HFF-Myc (cell line): ENCODE results near the gene SESN3.

ENCODE experiments used
- DNase-seq: peaks from one replicate; pipeline ENCODE4 v3.0.0-alpha.2; 2011; ENCODE audit warnings: low read depth; ENCODE audit errors: extremely low read depth
- H3K4me3 ChIP-seq: replicated peaks from 2 replicates; pipeline ENCODE4 v1.5.1; 2011; ENCODE audit warnings: low read depth, mild to moderate bottlenecking, control low read depth, low read length
- CTCF ChIP-seq: IDR thresholded peaks from 2 replicates; pipeline ENCODE4 v1.5.1; 2012; ENCODE audit warnings: mild to moderate bottlenecking, low read depth, low read length, control low read depth; ENCODE audit errors: missing control alignments

The SESN3 gene

GRCh38 chr11:95268391-95268790, 37.4 kb upstream of the SESN3 start:
- H3K4me3 ChIP-seq: no peak overlapping the region
- TF ChIP-seq CTCF: no peak
- DNase-seq: no peak

GRCh38 chr11:95267601-95268213, 36.7 kb upstream of the SESN3 start:
- TF ChIP-seq CTCF: no peak
- no peak overlapping the region for H3K4me3 ChIP-seq
- no peak for DNase-seq

GRCh38 chr11:95266751-95267374, 35.9 kb upstream of the SESN3 start:
- no peak overlapping the region for H3K4me3 ChIP-seq
- no peak for DNase-seq
- no peak for TF ChIP-seq CTCF

GRCh38 chr11:95264881-95265280, 33.9 kb upstream of the SESN3 start:
- no peak overlapping the region for H3K4me3 ChIP-seq
- no peak for DNase-seq
- TF ChIP-seq CTCF: no peak

- DNase-seq: no peak
- no peak for TF ChIP-seq CTCF
- H3K4me3 ChIP-seq: no peak overlapping the region
These were observed 32.2 kb upstream of the SESN3 start for GRCh38 chr11:95262994-95263765.

GRCh38 chr11:95257456-95257971, 26.5 kb upstream of the SESN3 start:
- no peak overlapping the region for H3K4me3 ChIP-seq
- DNase-seq: no peak
- no peak for TF ChIP-seq CTCF
